WTC11 (cell line): ENCODE results near the gene CHMP5. TPM values are rescaled to one million over a fixed set of nuclear protein-coding genes. Genes with fewer than 3 reads are reported as not detected.

Source experiments
- ATAC-seq: fragments of 200-7000 bp; cut with Tn5 transposase; 2 replicates; pipeline ENCODE4 v1.10.0; 2021; ENCODE audit warnings: mild to moderate bottlenecking, moderate library complexity
- CTCF ChIA-PET: fragments of 300-600 bp; sonication (Branson Sonifier 250); formaldehyde crosslinking; loops from one replicate; lab custom pipeline; 2021; ENCODE audit warnings: antibody characterized with exemption; lab: Charles Lee
- POLR2A ChIA-PET: fragments of 350-600 bp; sonication (Branson Sonifier 250); formaldehyde crosslinking; loops from one replicate; lab custom pipeline; 2021; ENCODE audit warnings: antibody characterized with exemption; lab: Charles Lee
- DNase-seq: peaks from one replicate; pipeline ENCODE4 v3.0.0; 2021; ENCODE audit warnings: low spot score
- H3K27ac Mint-ChIP-seq: 2 replicates; pipeline ENCODE4 v1.8.0; 2021; ENCODE audit warnings: mixed read lengths
- H3K27me3 Mint-ChIP-seq: 2 replicates; pipeline ENCODE4 v1.8.0; 2021; ENCODE audit warnings: low read depth, mild to moderate bottlenecking, moderate library complexity, mixed read lengths
- H3K36me3 Mint-ChIP-seq: 2 replicates; pipeline ENCODE4 v1.8.0; 2021; ENCODE audit warnings: mixed read lengths
- H3K4me1 Mint-ChIP-seq: 2 replicates; pipeline ENCODE4 v1.8.0; 2022; ENCODE audit warnings: mixed read lengths
- H3K4me3 Mint-ChIP-seq: 2 replicates; pipeline ENCODE4 v1.8.0; 2021; ENCODE audit warnings: mild to moderate bottlenecking, moderate library complexity, mixed read lengths
- H3K9me3 Mint-ChIP-seq: 2 replicates; pipeline ENCODE4 v1.8.0; 2021; ENCODE audit warnings: mixed read lengths
- ARID4B ChIP-seq: sonication (generic); formaldehyde crosslinking; IDR thresholded peaks from 2 replicates; pipeline ENCODE4 v1.8.0; 2023; ENCODE audit warnings: missing genetic modification reagents, mild to moderate bottlenecking, borderline replicate concordance
- ATF1 ChIP-seq: sonication (generic); formaldehyde crosslinking; IDR thresholded peaks from 2 replicates; pipeline ENCODE4 v1.8.1; 2023; ENCODE audit warnings: mild to moderate bottlenecking, moderate library complexity, missing genetic modification reagents
- ATF6 ChIP-seq: sonication (generic); formaldehyde crosslinking; IDR thresholded peaks from 2 replicates; pipeline ENCODE4 v1.8.1; 2023; ENCODE audit warnings: mild to moderate bottlenecking, missing genetic modification reagents
- CDX4 ChIP-seq: fragments of 250-450 bp; sonication (Bioruptor Pico); IDR thresholded peaks from 2 replicates; pipeline ENCODE4 v1.9.0; 2021; ENCODE audit warnings: moderate library complexity, mild to moderate bottlenecking, inconsistent platforms, borderline replicate concordance
- E2F4 ChIP-seq: sonication (generic); formaldehyde crosslinking; IDR thresholded peaks from 2 replicates; pipeline ENCODE4 v1.8.1; 2022; ENCODE audit warnings: low read depth, mild to moderate bottlenecking, moderate library complexity, missing genetic modification reagents, borderline replicate concordance
- E2F5 ChIP-seq: sonication (generic); formaldehyde crosslinking; IDR thresholded peaks from 2 replicates; pipeline ENCODE4 v1.8.1; 2022; ENCODE audit warnings: mild to moderate bottlenecking, moderate library complexity, missing genetic modification reagents
- ERG ChIP-seq: fragments of 250-450 bp; sonication (Bioruptor Pico); IDR thresholded peaks from 2 replicates; pipeline ENCODE4 v1.8.0; 2021; ENCODE audit warnings: mild to moderate bottlenecking
- GABPB1 ChIP-seq: sonication (generic); formaldehyde crosslinking; IDR thresholded peaks from 2 replicates; pipeline ENCODE4 v1.8.1; 2023; ENCODE audit warnings: mild to moderate bottlenecking, missing genetic modification reagents
- MYBL2 ChIP-seq: sonication (generic); formaldehyde crosslinking; IDR thresholded peaks from 2 replicates; pipeline ENCODE4 v1.8.1; 2023; ENCODE audit warnings: mild to moderate bottlenecking, moderate library complexity, missing genetic modification reagents
- NR3C1 ChIP-seq: sonication (generic); formaldehyde crosslinking; conservative IDR thresholded peaks from 2 replicates; pipeline ENCODE4 v1.8.1; 2023; ENCODE audit warnings: low read depth, mild to moderate bottlenecking, missing genetic modification reagents
- PRRX2 ChIP-seq: fragments of 250-450 bp; sonication (Bioruptor Pico); IDR thresholded peaks from 2 replicates; pipeline ENCODE4 v1.8.0; 2021; ENCODE audit warnings: mild to moderate bottlenecking
- TP53 ChIP-seq: sonication (generic); formaldehyde crosslinking; IDR thresholded peaks from 2 replicates; pipeline ENCODE4 v1.8.1; 2023; ENCODE audit warnings: mild to moderate bottlenecking, missing genetic modification reagents
- ZNF416 ChIP-seq: fragments of 250-450 bp; sonication (Bioruptor Pico); IDR thresholded peaks from 2 replicates; pipeline ENCODE4 v1.9.0; 2021; ENCODE audit warnings: mild to moderate bottlenecking, inconsistent platforms
- ZNF512 ChIP-seq: sonication (generic); formaldehyde crosslinking; IDR thresholded peaks from 2 replicates; pipeline ENCODE4 v1.8.1; 2022; ENCODE audit warnings: missing genetic modification reagents, borderline replicate concordance
- ZSCAN18 ChIP-seq: fragments of 250-450 bp; sonication (Bioruptor Pico); IDR thresholded peaks from 2 replicates; pipeline ENCODE4 v2.1.2; 2022; ENCODE audit warnings: mild to moderate bottlenecking, moderate library complexity
- total RNA-seq: library from RNA; stranded (reverse); gene quantifications from 3 replicates; pipeline ENCODE4 v1.2.3, GENCODE V29; 2021

CHMP5 gene
- total RNA-seq, 1 experiment from 2014 or later, result 46.2 TPM

- no peak for DNase-seq
- ATAC-seq, result no peak
- peaks cover 42% of the 10 kb centered on the region for H3K36me3 Mint-ChIP-seq
- ChIA-PET POLR2A (no interaction called here), CTCF (no interaction called here)
- no peaks in the 10 kb centered on the region for H3K27me3 Mint-ChIP-seq
- no peak overlapping the region for H3K4me3 Mint-ChIP-seq
- peaks cover 14% of the 10 kb centered on the region for H3K4me1 Mint-ChIP-seq
- no peak for TF ChIP-seq ZNF416 (CRISPR knock-in tag)
- TF ChIP-seq GABPB1 (CRISPR knock-in tag), result peak; percentile 61; the same call in 1 of the 2 replicates
- no peak for TF ChIP-seq ATF6 (CRISPR knock-in tag)
- TF ChIP-seq ZSCAN18 (CRISPR knock-in tag), result no peak
- no peak for TF ChIP-seq PRRX2 (CRISPR knock-in tag)
- 0 out of 2 replicates have a peak overlapping the region, but pooled peaks have one; percentile 11 for H3K27ac Mint-ChIP-seq
- H3K9me3 Mint-ChIP-seq, result no peaks in the 10 kb centered on the region
These were observed 28.9 kb downstream of the CHMP5 start for GRCh38 chr9:33293782-33294181.

- TF ChIP-seq TP53 (CRISPR knock-in tag) (no peak), ARID4B (CRISPR knock-in tag) (no peak), ZNF512 (CRISPR knock-in tag) (no peak), ATF1 (CRISPR knock-in tag) (no peak), ATF6 (CRISPR knock-in tag) (no peak), E2F4 (CRISPR knock-in tag) (no peak), NR3C1 (CRISPR knock-in tag) (no peak), ERG (CRISPR knock-in tag) (no peak), E2F5 (CRISPR knock-in tag) (no peak), MYBL2 (no peak), CDX4 (CRISPR knock-in tag) (no peak)
- Mint-ChIP-seq H3K36me3 (peaks cover 51% of the 10 kb centered on the region), H3K4me1 (peaks cover 14% of the 10 kb centered on the region), H3K27me3 (no peaks in the 10 kb centered on the region), H3K4me3 (no peak overlapping the region), H3K9me3 (no peaks in the 10 kb centered on the region), H3K27ac (peak overlapping the region; percentile 1; the same call in 1 of the 2 replicates)
- CTCF ChIA-PET, result no interaction called here
- DNase-seq, result no peak
- no peak for ATAC-seq
- POLR2A ChIA-PET, result no interaction called here
These were observed 30.0 kb downstream of the CHMP5 start for GRCh38 chr9:33294670-33295432.
